ENCODE measurements around the gene PITPNC1. TPM values are rescaled to one million over a fixed set of nuclear protein-coding genes. Genes with fewer than 3 reads are reported as not detected.

Gene PITPNC1
- polyA plus RNA-seq, 1 donor from 2014 or later, result 18.8 TPM

DNA sequence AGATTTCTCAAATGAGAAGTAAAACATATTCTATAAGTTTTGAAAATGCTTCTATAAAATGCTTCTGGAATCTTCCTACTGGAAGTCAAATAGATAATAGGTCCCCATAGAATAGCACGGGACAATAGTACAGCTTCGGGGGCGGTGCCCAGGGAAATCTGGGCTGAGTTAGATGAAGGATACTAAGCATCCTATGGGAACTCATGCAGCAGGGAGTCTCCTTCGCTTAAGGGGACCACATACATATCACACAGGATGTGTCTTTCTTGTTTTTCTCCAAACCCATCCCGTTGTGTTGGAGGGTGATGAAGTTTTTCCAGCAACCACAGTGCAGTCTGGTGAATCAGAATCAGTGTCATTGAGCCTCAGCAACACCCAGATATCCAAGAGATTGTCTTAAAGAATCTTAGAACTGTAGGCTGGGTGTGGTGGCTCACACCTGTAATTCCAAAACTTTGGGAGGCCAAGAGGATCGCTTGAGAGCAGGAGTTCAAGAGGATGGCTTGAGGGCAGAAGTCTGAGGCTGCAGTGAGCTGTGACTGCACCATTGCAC is 84.2 kb downstream of the PITPNC1 start:
- H3K79me2 ChIP-seq (replicated peaks; ENCODE audit: insufficient read depth, low read length), result peaks cover 4% of the 10 kb centered on the region

GRCh38 chr17:67461876-67462275 is 84.8 kb downstream of the PITPNC1 start:
- no peaks in the 10 kb centered on the region for H3K36me3 ChIP-seq (ENCODE audit: insufficient read depth, low read length)

More for the DNA sequence above, 84.2 kb downstream of the PITPNC1 start:
- Histone ChIP-seq H3K36me3 (ENCODE audit: insufficient read depth, low read length) (no peaks in the 10 kb centered on the region), H3K9ac (ENCODE audit: low read length) (no peak overlapping the region), H3K4me2 (ENCODE audit: low read length) (no peak overlapping the region), H4K20me1 (ENCODE audit: insufficient read depth) (no peaks in the 10 kb centered on the region), H3K27ac (ENCODE audit: low read length) (no peak overlapping the region), H3K9me3 (ENCODE audit: low read length) (no peaks in the 10 kb centered on the region), H2AFZ (ENCODE audit: low read depth, low read length) (no peak overlapping the region), H3K27me3 (ENCODE audit: insufficient read depth, low read depth, low read length) (no peaks in the 10 kb centered on the region), H3F3A (ENCODE audit: insufficient read depth, low read length, poor library complexity, severe bottlenecking) (no peaks in the 10 kb centered on the region), H3K4me3 (ENCODE audit: low read length) (no peak overlapping the region), H3K9me2 (ENCODE audit: insufficient read depth, low read length) (no peaks in the 10 kb centered on the region)
- TF ChIP-seq, protein P1, sequence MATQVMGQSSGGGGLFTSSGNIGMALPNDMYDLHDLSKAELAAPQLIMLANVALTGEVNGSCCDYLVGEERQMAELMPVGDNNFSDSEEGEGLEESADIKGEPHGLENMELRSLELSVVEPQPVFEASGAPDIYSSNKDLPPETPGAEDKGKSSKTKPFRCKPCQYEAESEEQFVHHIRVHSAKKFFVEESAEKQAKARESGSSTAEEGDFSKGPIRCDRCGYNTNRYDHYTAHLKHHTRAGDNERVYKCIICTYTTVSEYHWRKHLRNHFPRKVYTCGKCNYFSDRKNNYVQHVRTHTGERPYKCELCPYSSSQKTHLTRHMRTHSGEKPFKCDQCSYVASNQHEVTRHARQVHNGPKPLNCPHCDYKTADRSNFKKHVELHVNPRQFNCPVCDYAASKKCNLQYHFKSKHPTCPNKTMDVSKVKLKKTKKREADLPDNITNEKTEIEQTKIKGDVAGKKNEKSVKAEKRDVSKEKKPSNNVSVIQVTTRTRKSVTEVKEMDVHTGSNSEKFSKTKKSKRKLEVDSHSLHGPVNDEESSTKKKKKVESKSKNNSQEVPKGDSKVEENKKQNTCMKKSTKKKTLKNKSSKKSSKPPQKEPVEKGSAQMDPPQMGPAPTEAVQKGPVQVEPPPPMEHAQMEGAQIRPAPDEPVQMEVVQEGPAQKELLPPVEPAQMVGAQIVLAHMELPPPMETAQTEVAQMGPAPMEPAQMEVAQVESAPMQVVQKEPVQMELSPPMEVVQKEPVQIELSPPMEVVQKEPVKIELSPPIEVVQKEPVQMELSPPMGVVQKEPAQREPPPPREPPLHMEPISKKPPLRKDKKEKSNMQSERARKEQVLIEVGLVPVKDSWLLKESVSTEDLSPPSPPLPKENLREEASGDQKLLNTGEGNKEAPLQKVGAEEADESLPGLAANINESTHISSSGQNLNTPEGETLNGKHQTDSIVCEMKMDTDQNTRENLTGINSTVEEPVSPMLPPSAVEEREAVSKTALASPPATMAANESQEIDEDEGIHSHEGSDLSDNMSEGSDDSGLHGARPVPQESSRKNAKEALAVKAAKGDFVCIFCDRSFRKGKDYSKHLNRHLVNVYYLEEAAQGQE (IDR thresholded peaks at IDR 0.05; ENCODE audit: borderline replicate concordance), result no peak
- TF ChIP-seq CTCF (IDR thresholded peaks at IDR 0.05; ENCODE audit: poor library complexity, severe bottlenecking) (no peak), EP300 (conservative IDR thresholded peaks at IDR 0.05; ENCODE audit: poor library complexity, severe bottlenecking) (no peak), POLR2AphosphoS5 (IDR thresholded peaks at IDR 0.05) (no peak), TAF1 (IDR thresholded peaks at IDR 0.05; ENCODE audit: low read depth) (no peak), RAD21 (conservative IDR thresholded peaks at IDR 0.05) (no peak), SMC3 (conservative IDR thresholded peaks at IDR 0.05; ENCODE audit: poor library complexity) (no peak), EZH2 (IDR thresholded peaks at IDR 0.05; ENCODE audit: borderline replicate concordance, insufficient read depth, low read length, poor library complexity, severe bottlenecking) (no peak)

More at GRCh38 chr17:67461876-67462275, 84.8 kb downstream of the PITPNC1 start:
- Histone ChIP-seq H3K27me3 (ENCODE audit: insufficient read depth, low read depth, low read length) (no peaks in the 10 kb centered on the region), H3K9me2 (ENCODE audit: insufficient read depth, low read length) (no peaks in the 10 kb centered on the region), H3K79me2 (replicated peaks; ENCODE audit: insufficient read depth, low read length) (peaks cover 4% of the 10 kb centered on the region), H3K9me3 (ENCODE audit: low read length) (no peaks in the 10 kb centered on the region), H3F3A (ENCODE audit: insufficient read depth, low read length, poor library complexity, severe bottlenecking) (no peaks in the 10 kb centered on the region), H3K4me2 (ENCODE audit: low read length) (no peak overlapping the region), H2AFZ (ENCODE audit: low read depth, low read length) (no peak overlapping the region), H3K9ac (ENCODE audit: low read length) (no peak overlapping the region), H3K27ac (ENCODE audit: low read length) (no peak overlapping the region), H4K20me1 (ENCODE audit: insufficient read depth) (no peaks in the 10 kb centered on the region), H3K4me3 (ENCODE audit: low read length) (no peak overlapping the region)
- TF ChIP-seq, protein P1 (IDR thresholded peaks at IDR 0.05; ENCODE audit: borderline replicate concordance), result no peak
- TF ChIP-seq EZH2 (IDR thresholded peaks at IDR 0.05; ENCODE audit: borderline replicate concordance, insufficient read depth, low read length, poor library complexity, severe bottlenecking) (no peak), SMC3 (conservative IDR thresholded peaks at IDR 0.05; ENCODE audit: poor library complexity) (no peak), CTCF (IDR thresholded peaks at IDR 0.05; ENCODE audit: poor library complexity, severe bottlenecking) (no peak), MXI1 (conservative IDR thresholded peaks at IDR 0.05; ENCODE audit: poor library complexity, severe bottlenecking) (no peak), POLR2AphosphoS5 (IDR thresholded peaks at IDR 0.05) (no peak), RAD21 (conservative IDR thresholded peaks at IDR 0.05) (no peak), TAF1 (IDR thresholded peaks at IDR 0.05; ENCODE audit: low read depth) (no peak), EP300 (conservative IDR thresholded peaks at IDR 0.05; ENCODE audit: poor library complexity, severe bottlenecking) (no peak)

Data from neural cell (in vitro differentiated cells).